SK-N-SH (cell line): ENCODE measurements around the gene TYW1. TPM values are rescaled to one million over a fixed set of nuclear protein-coding genes. Genes with fewer than 3 reads are reported as not detected.
"Not testable (repeated sequence)": the region's sequence is repeated elsewhere in the genome, so short reads cannot be mapped to it uniquely, and the experiment has no call there.

ENCODE experiments used
- CTCF ChIA-PET: fragments of 300-600, 350-600 bp; formaldehyde crosslinking; extraction: SDS; loops from one replicate; lab custom pipeline; 2021; lab: Yijun Ruan, JAX
- POLR2A ChIA-PET: fragments of 350-600 bp; sonication (Branson Sonifier 250); formaldehyde crosslinking; extraction: SDS; loops from one replicate; lab custom pipeline; 2020; ENCODE audit warnings: antibody characterized with exemption, inconsistent platforms; lab: Yijun Ruan, JAX
- DNase-seq: peaks from one replicate; pipeline ENCODE4 v3.0.0; 2012
- H2AFZ ChIP-seq: fragments of 200-600 bp; sonication (generic); 2 replicates; pipeline ENCODE4 v1.8.1; 2016; ENCODE audit warnings: antibody characterized with exemption, mild to moderate bottlenecking, low read depth
- H3F3A ChIP-seq: fragments of 200-600 bp; sonication (generic); replicated peaks from 2 replicates; pipeline ENCODE3; 2016; ENCODE audit warnings: antibody characterized with exemption, mild to moderate bottlenecking; ENCODE audit not compliant: insufficient read depth
- H3K27ac ChIP-seq, 2 experiments: fragments of 200-500 bp in 1 of 2; fragments of 200-600 bp in 1 of 2; sonication (Bioruptor generic) in 1 of 2; sonication (generic), shearing (Covaris generic) in 1 of 2; 2 replicates each; pipeline versions ENCODE4 v1.5.1 to v1.6.1; 2014 to 2016; ENCODE audit warnings: low read depth in 2 of 2, inconsistent platforms in 1 of 2, low read length in 1 of 2, mild to moderate bottlenecking in 1 of 2, mixed read lengths in 1 of 2
- H3K27me3 ChIP-seq: fragments of 200-600 bp; sonication (generic), shearing (Covaris generic); 2 replicates; pipeline ENCODE4 v1.6.1; 2016; ENCODE audit warnings: mixed run types; ENCODE audit not compliant: insufficient read depth
- H3K36me3 ChIP-seq, 2 experiments: fragments of 200-500 bp in 1 of 2; fragments of 200-600 bp in 1 of 2; sonication (Bioruptor generic) in 1 of 2; sonication (generic) in 1 of 2; replicated peaks in 1 of 2; 2 replicates each; pipeline versions ENCODE3 to v1.5.1; 2014 to 2016; ENCODE audit warnings: low read length in 1 of 2, mild to moderate bottlenecking in 1 of 2; ENCODE audit not compliant: insufficient read depth in 2 of 2, control insufficient read depth in 1 of 2
- H3K4me1 ChIP-seq, 2 experiments: fragments of 200-500 bp in 1 of 2; fragments of 200-600 bp in 1 of 2; sonication (Bioruptor generic) in 1 of 2; sonication (generic), shearing (Covaris generic) in 1 of 2; 2 replicates each; pipeline versions ENCODE4 v1.5.1 to v1.6.1; 2014 to 2016; ENCODE audit warnings: low read depth in 1 of 2, low read length in 1 of 2, mixed run types in 1 of 2; ENCODE audit not compliant: insufficient read depth in 2 of 2, control insufficient read depth in 1 of 2
- H3K4me2 ChIP-seq: fragments of 200-600 bp; sonication (generic), shearing (Covaris generic); 2 replicates; pipeline ENCODE4 v1.6.1; 2017; ENCODE audit warnings: mixed run types
- H3K4me3 ChIP-seq, 2 experiments: fragments of 200-500 bp in 1 of 2; fragments of 200-600 bp in 1 of 2; sonication (Bioruptor generic) in 1 of 2; sonication (generic), shearing (Covaris generic) in 1 of 2; 2 replicates each; pipeline versions ENCODE4 v1.5.1 to v1.8.1; 2014 to 2016; ENCODE audit warnings: low read depth in 2 of 2, inconsistent platforms in 1 of 2, low read length in 1 of 2, mild to moderate bottlenecking in 1 of 2, mixed read lengths in 1 of 2, moderate library complexity in 1 of 2
- H3K79me2 ChIP-seq: fragments of 200-600 bp; sonication (generic); 2 replicates; pipeline ENCODE4 v1.8.1; 2017; ENCODE audit warnings: mild to moderate bottlenecking; ENCODE audit not compliant: insufficient read depth
- H3K9ac ChIP-seq: fragments of 200-600 bp; sonication (generic); 2 replicates; pipeline ENCODE4 v1.6.1; 2017; ENCODE audit warnings: mixed run types
- H3K9me2 ChIP-seq: fragments of 200-600 bp; sonication (generic); 2 replicates; pipeline ENCODE4 v1.6.1; 2017; ENCODE audit warnings: mixed run types
- H3K9me3 ChIP-seq: fragments of 200-600 bp; sonication (generic); 2 replicates; pipeline ENCODE4 v1.6.1; 2017; ENCODE audit warnings: mixed run types, mild to moderate bottlenecking, moderate library complexity
- H4K20me1 ChIP-seq: fragments of 200-600 bp; sonication (generic); 2 replicates; pipeline ENCODE4 v1.6.1; 2017; ENCODE audit warnings: mild to moderate bottlenecking, mixed run types; ENCODE audit not compliant: insufficient read depth
- ELF1 ChIP-seq: IDR thresholded peaks from 2 replicates; pipeline ENCODE4 v1.4.0; 2012
- FOSL2 ChIP-seq: IDR thresholded peaks from 2 replicates; pipeline ENCODE4 v1.4.0; 2012; ENCODE audit warnings: low read depth, mild to moderate bottlenecking, moderate library complexity, borderline replicate concordance
- GATA2 ChIP-seq: sonication (generic); formaldehyde crosslinking; IDR thresholded peaks from 2 replicates; pipeline ENCODE4 v1.5.0; 2020; ENCODE audit warnings: mild to moderate bottlenecking, missing genetic modification reagents
- JUND ChIP-seq: IDR thresholded peaks from 2 replicates; pipeline ENCODE4 v1.4.0; 2012
- PBX3 ChIP-seq: IDR thresholded peaks from 2 replicates; pipeline ENCODE4; 2012
- RAD21 ChIP-seq: IDR thresholded peaks from 2 replicates; pipeline ENCODE4 v1.6.1; 2012; ENCODE audit warnings: mild to moderate bottlenecking, low read length
- REST ChIP-seq: IDR thresholded peaks from 2 replicates; pipeline ENCODE4 v1.6.1; 2012; ENCODE audit warnings: mild to moderate bottlenecking, low read depth, low read length, moderate library complexity
- TEAD4 ChIP-seq: IDR thresholded peaks from 2 replicates; pipeline ENCODE4 v1.4.0; 2012; ENCODE audit warnings: mild to moderate bottlenecking, borderline replicate concordance; ENCODE audit not compliant: insufficient read depth
- WGBS: methylation state at CpG from one replicate; pipeline ENCODE4 v1.1.6; 2017; ENCODE audit warnings: low lambda C conversion rate; 5-methylcytosine and 5-hydroxymethylcytosine counted together
- polyA plus RNA-seq, 3 experiments: library from polyadenylated mRNA; depleted of rRNA; stranded (reverse); fragments of >200 nt; gene quantifications; 2 replicates each; pipeline ENCODE4 v1.2.3, GENCODE V29; 2012

TYW1 gene
- polyA plus RNA-seq, 1 of the 3 experiments (the other 2 are of a cell fraction): 15.0 TPM

- POLR2A ChIA-PET: no interaction called here
- no peaks in the 10 kb centered on the region for H4K20me1 ChIP-seq
Observed at GRCh38 chr7:67056683-67057082, 60.0 kb downstream of the TYW1 start.

GRCh38 chr7:67061321-67061720 is 64.7 kb downstream of the TYW1 start:
- H3K9me3 ChIP-seq, H2AFZ ChIP-seq, DNase-seq, H3K9me2 ChIP-seq, H3K27me3 ChIP-seq, H3K9ac ChIP-seq, H3K4me1 ChIP-seq, H3K79me2 ChIP-seq, H3K4me3 ChIP-seq, H3F3A ChIP-seq, POLR2A ChIA-PET, H4K20me1 ChIP-seq, H3K4me2 ChIP-seq: not testable (repeated sequence)
- CTCF ChIA-PET: interaction anchor here (0.7 kb wide), 1 partner anchor 103 kb away, joined by 3 read pairs; no protein-coding TSS in a partner anchor
- Histone ChIP-seq H3K27ac (peak overlapping the region in 1 of 2 experiments; percentile 24; a peak in 1 of 4 replicates), H3K36me3 (peaks cover 3 to 44% of the 10 kb centered on the region in 2 experiments)
- TF ChIP-seq FOSL2: 0 out of 2 replicates have a peak, but pooled peaks have one; percentile 3
- 95% methylated on average over 4 of the region's 4 CpGs for WGBS

More at GRCh38 chr7:67056683-67057082, 60.0 kb downstream of the TYW1 start:
- TF ChIP-seq TEAD4 (no peak), FOSL2 (no peak), JUND (no peak), PBX3 (no peak), RAD21 (no peak), REST (no peak), ELF1 (no peak), GATA2 (CRISPR knock-in tag) (no peak)
- H3K4me1 ChIP-seq: no peaks in the 10 kb centered on the region
- H3K4me3 ChIP-seq: no peak overlapping the region
- no peak overlapping the region for H3K9ac ChIP-seq
- CTCF ChIA-PET: no interaction called here
- DNase-seq: no peak
- 95% methylated on average over 2 of the region's 2 CpGs for WGBS
- H3F3A ChIP-seq: peaks cover 2% of the 10 kb centered on the region
- no peaks in the 10 kb centered on the region for H3K27me3 ChIP-seq
- no peak overlapping the region for H2AFZ ChIP-seq
- no peak overlapping the region for H3K27ac ChIP-seq
- peaks cover 7 to 42% of the 10 kb centered on the region in 2 experiments for H3K36me3 ChIP-seq
- H3K4me2 ChIP-seq: no peak overlapping the region
- H3K9me2 ChIP-seq: no peaks in the 10 kb centered on the region
- no peaks in the 10 kb centered on the region for H3K79me2 ChIP-seq
- H3K9me3 ChIP-seq: no peaks in the 10 kb centered on the region
